Upper lobe of right lung (tissue), 1 donor: Measurements from ENCODE around the gene CYP21A2. TPM values are rescaled to one million over a fixed set of nuclear protein-coding genes. Genes with fewer than 3 reads are reported as not detected.

Experiments used
- ATAC-seq: fragments of 200-7000 bp; cut with Tn5 transposase; one replicate; pipeline ENCODE4 v1.9.1; 2020; ENCODE audit warnings: mild to moderate bottlenecking, moderate library complexity
- DNase-seq: peaks from one replicate; pipeline ENCODE4 v3.0.0-alpha.2; 2020
- H3K27ac ChIP-seq: fragments of 200-600 bp; one replicate; pipeline ENCODE4 v1.8.0; 2022
- H3K27me3 ChIP-seq: fragments of 200-600 bp; one replicate; pipeline ENCODE4 v1.8.0; 2022; ENCODE audit warnings: mild to moderate bottlenecking
- H3K36me3 ChIP-seq: fragments of 200-600 bp; one replicate; pipeline ENCODE4 v1.8.0; 2022
- H3K4me1 ChIP-seq: fragments of 200-600 bp; one replicate; pipeline ENCODE4 v1.8.0; 2022
- H3K4me3 ChIP-seq: fragments of 200-600 bp; one replicate; pipeline ENCODE4 v1.8.0; 2022; ENCODE audit warnings: mild to moderate bottlenecking
- H3K9me3 ChIP-seq: fragments of 200-600 bp; one replicate; pipeline ENCODE4 v1.8.0; 2022
- CTCF ChIP-seq: fragments of 200-600 bp; IDR thresholded peaks from one replicate; pipeline ENCODE4 v1.8.0; 2022; ENCODE audit warnings: antibody characterized with exemption
- intact Hi-C: fragments of 100-400 bp; cut with DNase I; formaldehyde crosslinking; loops from one replicate; pipeline ENCODE4 v1.11.0; 2022
- total RNA-seq: library from RNA; stranded (reverse); fragmentation: NEBNext Ultra II Directional; extraction: Animal tissue kit (Norgen Biotek cat#: 25700); gene quantifications from one replicate; pipeline ENCODE4 v1.2.1, GENCODE V29; 2021
- donor health status: DM: no; HTN: yes; CAD: no; lungs with severe emphysema.

The CYP21A2 gene
- total RNA-seq, 1 donor from 2014 or later = 0.61 TPM

- ATAC-seq (no peak), DNase-seq (peak; percentile 60)
- H3K4me1 ChIP-seq = peaks cover 38% of the 10 kb centered on the region
These were observed 51.0 kb downstream of the CYP21A2 start for GRCh38 chr6:32089082-32089828.

More at GRCh38 chr6:32089082-32089828, 51.0 kb downstream of the CYP21A2 start:
- H3K27me3 ChIP-seq = no peaks in the 10 kb centered on the region
- peak overlapping the region; percentile 17 for H3K27ac ChIP-seq
- intact Hi-C loops = no loop called here
- TF ChIP-seq CTCF = no peak
- H3K4me3 ChIP-seq = no peak overlapping the region
- H3K9me3 ChIP-seq = no peaks in the 10 kb centered on the region
- H3K36me3 ChIP-seq = peaks cover 19% of the 10 kb centered on the region

Other genes with a start within 250 kb of the CYP21A2 start
- gene VARS1, start 242.7 kb upstream of the CYP21A2 start, total RNA-seq = 53.0 TPM
- gene LSM2, start 231.4 kb upstream of the CYP21A2 start, total RNA-seq = 30.8 TPM
- 2.0 TPM for gene HSPA1L, start 223.1 kb upstream of the CYP21A2 start, total RNA-seq
- 150 TPM for gene HSPA1A, start 222.9 kb upstream of the CYP21A2 start, total RNA-seq
- gene HSPA1B, start 210.7 kb upstream of the CYP21A2 start, total RNA-seq = 112 TPM
- 81.0 TPM for gene NEU1, start 175.6 kb upstream of the CYP21A2 start, total RNA-seq
- gene SLC44A4, start 159.4 kb upstream of the CYP21A2 start, total RNA-seq = 23.1 TPM
- gene EHMT2, start 140.7 kb upstream of the CYP21A2 start, total RNA-seq = 36.0 TPM
- gene ZBTB12, start 136.3 kb upstream of the CYP21A2 start, total RNA-seq = 3.5 TPM
- 282 TPM for gene C2, start 110.7 kb upstream of the CYP21A2 start, total RNA-seq
- gene CFB, start 92.3 kb upstream of the CYP21A2 start, total RNA-seq = 74.9 TPM
- 43.9 TPM for gene NELFE, start 79.4 kb upstream of the CYP21A2 start, total RNA-seq
- gene SKIC2, start 79.2 kb upstream of the CYP21A2 start, total RNA-seq = 58.8 TPM
- gene DXO, start 66.3 kb upstream of the CYP21A2 start, total RNA-seq = 20.5 TPM
- gene C4A, start 56.4 kb upstream of the CYP21A2 start, total RNA-seq = 200 TPM
- gene C4B, start 23.6 kb upstream of the CYP21A2 start, total RNA-seq = 166 TPM
- gene TNXB, start 70.9 kb downstream of the CYP21A2 start, total RNA-seq = 162 TPM
- gene ATF6B, start 89.8 kb downstream of the CYP21A2 start, total RNA-seq = 78.1 TPM
- 4.3 TPM for gene FKBPL, start 91.9 kb downstream of the CYP21A2 start, total RNA-seq
- gene PRRT1, start 113.5 kb downstream of the CYP21A2 start, total RNA-seq = 1.4 TPM
- 19.2 TPM for gene PPT2, start 115.7 kb downstream of the CYP21A2 start, total RNA-seq
- gene EGFL8, start 126.2 kb downstream of the CYP21A2 start, total RNA-seq = 14.5 TPM
- gene AGPAT1, start 137.7 kb downstream of the CYP21A2 start, total RNA-seq = 53.0 TPM
- 44.6 TPM for gene RNF5, start 140.0 kb downstream of the CYP21A2 start, total RNA-seq
- gene AGER, start 145.8 kb downstream of the CYP21A2 start, total RNA-seq = 1,590 TPM
- 100 TPM for gene PBX2, start 151.8 kb downstream of the CYP21A2 start, total RNA-seq
- gene GPSM3, start 154.2 kb downstream of the CYP21A2 start, total RNA-seq = 51.9 TPM
- 78.7 TPM for gene NOTCH4, start 185.7 kb downstream of the CYP21A2 start, total RNA-seq